Measurements from ENCODE around the gene CRIM1.

DNA sequence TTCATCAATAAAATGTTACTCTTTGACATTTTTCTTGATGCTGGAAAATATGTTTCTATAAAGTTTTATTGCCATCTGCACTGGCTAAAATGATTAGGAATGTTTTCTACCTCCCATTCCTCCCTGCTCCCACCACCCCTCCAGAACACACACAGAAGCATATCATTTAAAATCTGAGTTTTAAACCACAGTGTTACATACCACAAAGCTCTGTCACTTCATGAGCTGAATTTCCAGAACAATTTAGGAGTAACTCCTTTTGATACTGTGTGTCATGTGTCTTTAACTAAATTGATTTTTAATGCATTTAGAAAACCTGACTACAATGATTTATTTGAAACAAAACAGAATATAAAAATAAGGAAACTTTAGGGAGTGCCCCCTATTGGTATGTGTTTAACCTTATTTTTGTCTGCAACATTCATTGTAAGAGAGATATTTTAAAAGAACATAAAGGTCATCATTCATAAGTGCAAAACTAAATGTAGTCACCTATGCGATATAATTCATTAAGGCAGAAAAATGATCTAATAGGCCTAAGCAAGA lies 190.4 kb downstream of the CRIM1 start:
- TF ChIP-seq, protein P1, sequence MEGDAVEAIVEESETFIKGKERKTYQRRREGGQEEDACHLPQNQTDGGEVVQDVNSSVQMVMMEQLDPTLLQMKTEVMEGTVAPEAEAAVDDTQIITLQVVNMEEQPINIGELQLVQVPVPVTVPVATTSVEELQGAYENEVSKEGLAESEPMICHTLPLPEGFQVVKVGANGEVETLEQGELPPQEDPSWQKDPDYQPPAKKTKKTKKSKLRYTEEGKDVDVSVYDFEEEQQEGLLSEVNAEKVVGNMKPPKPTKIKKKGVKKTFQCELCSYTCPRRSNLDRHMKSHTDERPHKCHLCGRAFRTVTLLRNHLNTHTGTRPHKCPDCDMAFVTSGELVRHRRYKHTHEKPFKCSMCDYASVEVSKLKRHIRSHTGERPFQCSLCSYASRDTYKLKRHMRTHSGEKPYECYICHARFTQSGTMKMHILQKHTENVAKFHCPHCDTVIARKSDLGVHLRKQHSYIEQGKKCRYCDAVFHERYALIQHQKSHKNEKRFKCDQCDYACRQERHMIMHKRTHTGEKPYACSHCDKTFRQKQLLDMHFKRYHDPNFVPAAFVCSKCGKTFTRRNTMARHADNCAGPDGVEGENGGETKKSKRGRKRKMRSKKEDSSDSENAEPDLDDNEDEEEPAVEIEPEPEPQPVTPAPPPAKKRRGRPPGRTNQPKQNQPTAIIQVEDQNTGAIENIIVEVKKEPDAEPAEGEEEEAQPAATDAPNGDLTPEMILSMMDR (IDR thresholded peaks at IDR 0.05), result no peak
- no peak for TF ChIP-seq POLR2AphosphoS5 (IDR thresholded peaks at IDR 0.05)
- TF ChIP-seq POLR2A (IDR thresholded peaks at IDR 0.05), result no peak

Measured in upper lobe of left lung (tissue), 4 donors.